K562 (cell line): ENCODE data around the gene SPATA13. TPM values are rescaled to one million over a fixed set of nuclear protein-coding genes. Genes with fewer than 3 reads are reported as not detected.

Source experiments
- ATAC-seq: fragments of 200-7000 bp; cut with Tn5 transposase; 3 replicates; pipeline ENCODE4 v1.9.1; 2020; ENCODE audit warnings: moderate library complexity
- BruUV-seq: library from RNA; stranded (reverse); fragments of 400-500 nt; replicated peaks from 2 replicates; lab custom pipeline; 2021; lab: Mats Ljungman, UMichigan
- CTCF ChIA-PET: fragments of 300-600 bp; formaldehyde crosslinking; extraction: SDS; loops from one replicate; lab custom pipeline; 2021; ENCODE audit warnings: low intra/inter-chr PET ratio; lab: Yijun Ruan, JAX
- POLR2A ChIA-PET: fragments of 300-600, 350-650 bp; sonication (Branson Sonifier 250); formaldehyde crosslinking; extraction: SDS; loops from one replicate; lab custom pipeline; 2021; ENCODE audit warnings: antibody characterized with exemption, inconsistent platforms; lab: Yijun Ruan, JAX
- DNase-seq, 4 experiments: peaks; one replicate each; pipeline versions ENCODE4 v3.0.0 to v3.0.0-alpha.2; 2011 to 2018; ENCODE audit warnings: low spot score in 3 of 4, mixed read lengths in 3 of 4; ENCODE audit errors: extremely low read depth in 1 of 4
- FAIRE-seq: peaks from 2 replicates; lab custom pipeline; 2011; peaks lifted over from hg19 to GRCh38; lab: Jason Lieb, UNC
- H2AFZ ChIP-seq: 2 replicates; pipeline ENCODE4 v1.6.0; 2011; ENCODE audit warnings: low read depth, low read length, control low read depth, inconsistent platforms
- H3K27ac ChIP-seq: fragments of 200-600 bp; 3 replicates; pipeline ENCODE4 v1.8.0; 2011; ENCODE audit warnings: low read depth, mild to moderate bottlenecking, control low read depth, inconsistent platforms, low read length, moderate library complexity, mixed read lengths; ENCODE audit errors: extremely low read depth
- H3K27me3 ChIP-seq, 2 experiments: fragments of 300-600 bp in 1 of 2; 2 replicates in 1 of 2; 3 replicates in 1 of 2; pipeline versions ENCODE4 v1.6.0 to v1.8.0; 2011; ENCODE audit warnings: inconsistent platforms in 2 of 2, low read length in 2 of 2, mild to moderate bottlenecking in 1 of 2, mixed read lengths in 1 of 2, moderate library complexity in 1 of 2; ENCODE audit not compliant: control insufficient read depth in 2 of 2, insufficient read depth in 2 of 2
- H3K36me3 ChIP-seq: fragments of 300-600 bp; 3 replicates; pipeline ENCODE4 v1.8.0; 2011; ENCODE audit warnings: mild to moderate bottlenecking, low read length, inconsistent platforms; ENCODE audit not compliant: control insufficient read depth, insufficient read depth
- H3K4me1 ChIP-seq, 2 experiments: fragments of 200-600 bp in 1 of 2; replicated peaks in 1 of 2; 2 replicates in 1 of 2; 3 replicates in 1 of 2; pipeline versions ENCODE4 v1.5.1 to v1.8.0; 2011; ENCODE audit warnings: inconsistent platforms in 2 of 2, low read length in 2 of 2, mild to moderate bottlenecking in 1 of 2, mixed read lengths in 1 of 2, moderate library complexity in 1 of 2; ENCODE audit not compliant: control insufficient read depth in 2 of 2, insufficient read depth in 2 of 2
- H3K4me2 ChIP-seq: 2 replicates; pipeline ENCODE4 v1.6.1; 2011; ENCODE audit warnings: low read length, control low read depth, inconsistent platforms, mixed read lengths; ENCODE audit not compliant: insufficient read depth
- H3K4me3 ChIP-seq: fragments of 200-600 bp; sonication (generic), shearing (Covaris generic); 2 replicates; pipeline ENCODE4 v1.5.1; 2016; ENCODE audit warnings: control low read depth, inconsistent platforms
- H3K79me2 ChIP-seq: fragments of 200-600 bp; 3 replicates; pipeline ENCODE4 v1.8.0; 2011; ENCODE audit warnings: low read length, inconsistent platforms; ENCODE audit not compliant: control insufficient read depth, insufficient read depth
- H3K9ac ChIP-seq, 2 experiments: 2 replicates each; pipeline versions ENCODE4 v1.6.0 to v1.6.1; 2011; ENCODE audit warnings: low read depth in 2 of 2, low read length in 2 of 2, control low read depth in 1 of 2, inconsistent platforms in 1 of 2, mild to moderate bottlenecking in 1 of 2, mixed read lengths in 1 of 2; ENCODE audit not compliant: insufficient read depth in 1 of 2
- H3K9me1 ChIP-seq: one replicate; pipeline ENCODE4 v1.6.0; 2011; ENCODE audit warnings: inconsistent platforms, mild to moderate bottlenecking, low read length, moderate library complexity; ENCODE audit not compliant: control insufficient read depth, insufficient read depth
- H3K9me3 ChIP-seq: replicated peaks from 2 replicates; pipeline ENCODE4 v1.5.1; 2011; ENCODE audit warnings: low read depth, low read length, inconsistent platforms; ENCODE audit not compliant: control insufficient read depth, insufficient read depth
- H4K20me1 ChIP-seq: replicated peaks from 2 replicates; pipeline ENCODE4 v1.6.1; 2011; ENCODE audit warnings: low read length, inconsistent platforms, mixed read lengths; ENCODE audit not compliant: control insufficient read depth, insufficient read depth
- ESRRB ChIP-seq: fragments of 250-450 bp; sonication (Bioruptor Pico); IDR thresholded peaks from 2 replicates; pipeline ENCODE4 v1.5.0; 2020; ENCODE audit warnings: mild to moderate bottlenecking, moderate library complexity, borderline replicate concordance
- NCOA1 ChIP-seq: fragments of 450-650 bp; IDR thresholded peaks from 2 replicates; pipeline ENCODE4 v1.6.1; 2016; ENCODE audit warnings: low read depth
- NCOR1 ChIP-seq: fragments of 450-650 bp; IDR thresholded peaks from 2 replicates; pipeline ENCODE4 v1.6.1; 2016; ENCODE audit warnings: mild to moderate bottlenecking, moderate library complexity
- RAD51 ChIP-seq: fragments of 450-650 bp; IDR thresholded peaks from 2 replicates; pipeline ENCODE4 v1.7.1; 2016; ENCODE audit warnings: low read depth, mild to moderate bottlenecking, borderline replicate concordance
- SIN3A ChIP-seq, 2 experiments: fragments of 150-350 bp in 1 of 2; IDR thresholded peaks; 2 replicates each; pipeline ENCODE4 v1.6.1; 2011 to 2016; ENCODE audit warnings: borderline replicate concordance in 2 of 2, low read depth in 2 of 2, low read length in 2 of 2, mild to moderate bottlenecking in 2 of 2, moderate library complexity in 2 of 2; ENCODE audit not compliant: control insufficient read depth in 1 of 2
- TBL1XR1 ChIP-seq, 2 experiments: IDR thresholded peaks; 2 replicates each; pipeline ENCODE4 v1.6.1; 2012; ENCODE audit warnings: improper control_type of control experiment in 2 of 2, low read length in 2 of 2, mild to moderate bottlenecking in 1 of 2
- THRB ChIP-seq: fragments of 450-650 bp; formaldehyde crosslinking; conservative IDR thresholded peaks from 2 replicates; pipeline ENCODE4 v1.4.0; 2022; ENCODE audit warnings: mild to moderate bottlenecking, missing genetic modification characterization
- WGBS: fragments of 100-300 bp; shearing (Covaris generic); methylation state at CpG from one replicate; pipeline ENCODE4 v1.1.6; 2016; ENCODE audit warnings: low coverage, mixed read lengths; ENCODE audit not compliant: insufficient coverage; ENCODE audit errors: missing lambda C conversion rate; 5-methylcytosine and 5-hydroxymethylcytosine counted together
- in situ Hi-C: fragments of 300-500 bp; cut with MboI; formaldehyde crosslinking; loops from 4 replicates; pipeline ENCODE4 v1.15.0; 2018; ENCODE audit warnings: inconsistent platforms, mixed read lengths
- intact Hi-C: fragments of 100-400 bp; cut with micrococcal nuclease; formaldehyde crosslinking; loops from 2 replicates; pipeline ENCODE4 v1.14.2; 2022
- polyA plus RNA-seq, 8 experiments: library from polyadenylated mRNA; depleted of rRNA in 4 of 8; stranded (reverse) in 5 of 8; unstranded in 3 of 8; fragments of >200 nt; fragmentation: Nextera tagmentation in 2 of 8; fragmentation: Illumina TruSeq in 1 of 8; extraction: Ambion mirVana in 2 of 8; extraction: Trizol in 1 of 8; gene quantifications; 2 replicates each; pipeline versions ENCODE4 v1.2.1 to v1.2.3, GENCODE V29; 2011 to 2014; ENCODE audit warnings: inconsistent platforms in 1 of 8, missing spikeins in 1 of 8
- total RNA-seq, 7 experiments: library from RNA; depleted of rRNA in 6 of 7; stranded (reverse); fragments of >200 nt in 6 of 7; fragmentation: Illumina TruSeq in 2 of 7; extraction: Trizol in 2 of 7; gene quantifications; 2 replicates each; pipeline versions ENCODE4 v1.2.1 to v1.2.3, GENCODE V29; 2011 to 2021; ENCODE audit warnings: low replicate concordance in 1 of 7

SPATA13 gene
- total and polyA plus RNA-seq, 9 of the 15 experiments (the other 6 are each of a cell fraction or from before 2014, with no cell fraction given), result 0.08 to 0.99 (median 0.21) TPM; not detected in 2

GRCh38 chr13:24341439-24341838 is 180.9 kb downstream of the SPATA13 start (continued):
- TF ChIP-seq THRB (CRISPR knock-in tag), result no peak
- TF ChIP-seq ESRRB, result no peak
- no peak for TF ChIP-seq TBL1XR1 (IDR thresholded peaks at IDR 0.05; ENCODE audit: low read length in 2 of 2)
- TF ChIP-seq RAD51, result no peak
- no peak for TF ChIP-seq SIN3A (IDR thresholded peaks at IDR 0.05; ENCODE audit: borderline replicate concordance in 2 of 2, control insufficient read depth in 1 of 2, low read depth in 2 of 2, low read length in 2 of 2)
- no peak for TF ChIP-seq NCOR1

GRCh38 chr13:24348385-24348784 is 187.9 kb downstream of the SPATA13 start:
- no peaks in the 10 kb centered on the region for H3K9me1 ChIP-seq
- no peak for FAIRE-seq
- in situ Hi-C loops (no loop called here), intact Hi-C loops (no loop called here)
- no peaks in the 10 kb centered on the region for H3K27me3 ChIP-seq
- H3K4me2 ChIP-seq, result no peak overlapping the region
- no peak for ATAC-seq
- no peak overlapping the region for H3K9ac ChIP-seq
- no peak overlapping the region for H2AFZ ChIP-seq
- POLR2A ChIA-PET, result no interaction called here
- H3K9me3 ChIP-seq, result no peaks in the 10 kb centered on the region
- no peak overlapping the region for H3K27ac ChIP-seq
- DNase-seq, result no peak
- H3K79me2 ChIP-seq, result no peaks in the 10 kb centered on the region
- no peaks in the 10 kb centered on the region for H3K36me3 ChIP-seq
- no peak for TF ChIP-seq NCOA1
- TF ChIP-seq, all 486 proteins: peak for 0
- Histone ChIP-seq H3K4me3 (no peak overlapping the region), H3K4me1 (no peaks in the 10 kb centered on the region), H4K20me1 (no peaks in the 10 kb centered on the region)
- no TSS peak for BruUV-seq
- WGBS, result 20% methylated on average over 4 of the region's 5 CpGs
- CTCF ChIA-PET, result no interaction called here
